ELR (cell line): Measurements from ENCODE around the gene ARHGEF17.

Source experiments
- DNase-seq: peaks from one replicate; pipeline ENCODE4 v3.0.0-alpha.2; 2015; ENCODE audit warnings: low read depth

ARHGEF17 gene

DNA sequence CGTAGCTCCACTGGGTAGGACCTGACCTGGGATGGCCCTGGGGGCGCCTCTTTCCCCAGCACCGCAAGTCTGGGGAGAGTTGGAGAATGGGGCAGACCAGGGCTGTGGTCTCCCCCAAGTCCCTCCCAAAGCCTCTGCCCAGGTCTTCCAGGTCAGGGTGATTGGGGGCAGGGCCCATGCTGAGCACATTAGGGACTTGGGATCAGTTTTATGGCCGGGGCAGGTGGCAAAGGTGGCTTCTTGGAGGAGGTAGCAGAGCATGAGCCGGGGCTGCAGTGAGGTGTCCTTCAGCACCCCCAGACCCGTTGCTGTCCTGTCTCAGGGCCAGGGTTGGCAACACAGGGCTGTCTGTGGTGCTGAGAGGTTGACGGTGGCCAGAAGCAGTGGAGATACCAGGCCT, 74.1 kb downstream of the ARHGEF17 start:
- DNase-seq: no peak

DNA sequence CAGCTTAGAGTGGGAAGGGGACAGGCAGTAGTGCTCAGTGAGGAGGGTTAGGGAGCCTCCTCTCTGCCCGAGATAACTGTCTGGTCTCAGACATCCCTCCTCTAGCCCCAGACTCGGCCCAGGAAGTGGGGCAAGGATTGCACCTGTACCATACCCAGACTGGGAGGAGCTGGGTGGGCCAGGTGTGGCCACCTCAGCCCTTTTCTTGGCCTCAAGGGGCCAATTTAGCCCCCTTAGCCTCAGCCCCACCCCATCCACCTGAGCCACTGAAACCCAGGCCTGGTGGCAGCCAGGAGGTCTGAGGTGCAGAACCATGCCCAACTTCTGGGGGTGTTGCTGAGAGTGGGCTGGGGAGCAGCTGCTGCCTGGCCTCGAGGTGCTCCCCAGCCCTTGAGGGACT, 74.7 kb downstream of the ARHGEF17 start:
- no peak for DNase-seq

- DNase-seq: no peak
Measured at GRCh38 chr11:73383249-73384124, 75.4 kb downstream of the ARHGEF17 start.

DNA sequence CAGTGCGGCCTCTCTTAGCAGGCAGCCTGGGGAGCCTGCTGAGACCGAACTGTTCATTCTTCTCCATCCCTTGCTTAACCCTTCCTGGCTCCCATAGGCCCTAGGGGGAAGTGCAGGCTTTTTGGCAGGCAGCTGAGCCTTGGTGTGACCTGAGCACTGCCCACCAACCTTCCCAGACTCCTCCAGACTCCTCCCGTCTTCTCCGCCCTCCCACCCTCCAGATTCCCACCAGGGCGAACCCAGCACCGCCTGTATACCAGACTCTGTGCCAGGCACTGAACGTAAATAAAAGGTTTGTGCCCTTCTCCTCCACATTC, 76.0 kb downstream of the ARHGEF17 start:
- no peak for DNase-seq

DNA sequence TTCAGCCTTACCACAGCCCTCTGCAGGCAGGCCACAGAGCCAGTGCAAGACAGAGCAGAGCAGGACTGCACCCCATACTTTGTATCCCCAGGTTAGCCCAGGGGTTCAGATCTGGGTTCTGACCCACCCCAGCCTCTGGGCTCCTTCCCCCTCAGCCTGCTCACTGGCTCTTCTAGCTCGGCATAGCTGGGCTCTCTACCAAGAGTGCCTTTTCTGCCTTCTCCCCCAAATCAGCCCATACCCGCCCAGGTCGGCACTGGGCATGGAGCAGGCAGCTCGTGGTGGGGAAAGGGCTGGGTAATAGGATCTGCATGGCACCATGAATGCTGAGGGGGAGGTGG, 76.4 kb downstream of the ARHGEF17 start:
- DNase-seq: no peak

- DNase-seq: no peak
Measured at GRCh38 chr11:73384872-73385689, 77.0 kb downstream of the ARHGEF17 start.

GRCh38 chr11:73386016-73386415, 77.9 kb downstream of the ARHGEF17 start:
- no peak for DNase-seq

GRCh38 chr11:73386546-73386945, 78.5 kb downstream of the ARHGEF17 start:
- DNase-seq: no peak

DNA sequence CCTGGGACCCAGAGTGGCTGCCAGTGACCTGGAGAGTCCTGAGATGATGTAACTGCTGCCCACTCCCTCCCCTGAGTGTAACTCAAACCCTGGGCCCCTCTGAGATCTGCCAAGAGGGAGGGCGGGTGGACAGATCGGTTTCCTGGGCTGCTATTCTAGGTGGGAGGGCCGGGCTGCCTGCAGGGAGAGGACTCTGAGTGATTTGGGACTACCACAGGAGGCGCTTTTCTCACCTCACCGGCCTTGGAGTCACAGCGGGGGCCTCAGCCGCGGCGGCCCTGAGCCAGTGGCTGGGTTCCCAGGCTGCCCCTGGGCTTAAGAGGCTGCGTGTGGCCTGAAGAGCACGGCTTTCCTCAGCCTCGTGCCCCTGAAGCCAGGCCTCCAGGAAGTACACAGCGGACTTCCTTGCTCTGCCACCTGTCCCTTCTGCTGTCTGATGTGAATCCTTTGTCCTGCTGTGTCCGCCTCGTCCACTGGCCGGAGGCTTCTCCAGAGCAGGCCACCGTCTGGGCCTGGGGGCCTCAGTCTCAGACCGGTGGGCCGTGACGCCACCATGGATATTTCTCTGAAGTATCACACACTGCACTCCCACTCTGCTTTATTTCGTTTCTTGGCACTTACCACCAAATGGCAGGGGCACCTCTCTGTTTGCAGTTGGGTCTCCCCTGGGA, 79.7 kb downstream of the ARHGEF17 start:
- DNase-seq: no peak

DNA sequence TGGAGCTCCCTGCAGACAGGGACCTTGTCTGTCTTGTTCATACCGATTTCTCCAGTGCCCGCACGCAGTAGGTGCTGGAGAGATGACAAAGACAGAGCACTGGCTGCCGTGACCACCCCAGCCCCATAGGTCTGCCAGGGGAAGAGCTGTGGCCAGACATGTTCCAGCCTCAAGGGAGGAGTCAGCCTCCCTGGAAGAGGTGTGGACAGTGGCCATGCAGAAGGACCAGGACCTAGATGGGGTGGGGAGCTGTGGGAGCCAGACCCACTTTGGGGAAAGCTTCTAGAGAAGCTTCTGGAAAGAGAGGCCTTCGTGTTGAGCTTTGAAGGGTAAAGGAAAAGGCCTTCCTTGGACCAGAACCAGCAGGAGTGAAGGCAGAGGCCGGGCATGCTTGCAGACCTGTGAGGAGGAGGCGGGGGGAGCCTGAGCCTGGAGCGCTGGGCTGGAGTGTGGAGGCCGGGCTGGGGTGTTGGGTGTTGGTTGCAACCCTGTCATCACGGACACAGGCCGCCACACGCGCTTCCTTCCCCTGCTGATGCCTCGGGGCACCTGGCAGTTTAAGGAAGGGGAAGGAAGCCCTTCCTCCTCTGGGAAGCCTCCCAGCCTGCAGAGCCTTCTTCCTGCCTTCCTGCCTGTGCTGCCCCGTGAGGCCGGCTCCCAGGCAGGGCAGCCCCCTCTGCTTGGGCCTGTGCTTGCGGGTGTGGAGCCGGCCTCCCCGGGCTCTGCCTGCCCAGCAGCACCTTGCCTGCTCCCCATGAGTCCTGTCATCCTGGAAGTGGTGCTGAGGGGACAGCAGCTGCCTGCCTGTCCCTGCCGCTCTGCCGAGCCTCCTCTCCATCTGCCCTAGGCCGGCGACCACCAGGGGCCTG, 80.4 kb downstream of the ARHGEF17 start:
- DNase-seq: peak; percentile 51

GRCh38 chr11:73389134-73389525, 81.1 kb downstream of the ARHGEF17 start:
- peak; percentile 43 for DNase-seq

DNA sequence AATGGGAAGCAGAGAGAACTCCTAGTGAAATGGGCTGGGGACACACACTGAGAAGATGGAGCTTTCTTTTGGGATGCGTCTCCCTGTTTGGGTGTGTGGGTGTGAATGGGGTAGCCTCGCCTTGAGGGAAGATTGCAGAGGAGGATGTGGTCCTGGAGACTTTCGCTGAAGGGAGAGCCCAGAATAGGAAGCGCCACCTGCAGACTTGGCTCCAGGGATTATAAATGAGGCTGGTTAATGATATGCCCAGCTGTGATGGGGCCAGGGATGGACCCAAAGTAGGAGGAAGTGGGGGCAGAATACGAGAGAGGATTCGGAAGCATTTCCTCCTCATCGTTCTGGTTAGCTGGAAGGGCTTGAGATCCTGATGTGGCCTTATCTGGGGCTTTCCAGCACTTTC, 81.8 kb downstream of the ARHGEF17 start:
- no peak for DNase-seq

DNA sequence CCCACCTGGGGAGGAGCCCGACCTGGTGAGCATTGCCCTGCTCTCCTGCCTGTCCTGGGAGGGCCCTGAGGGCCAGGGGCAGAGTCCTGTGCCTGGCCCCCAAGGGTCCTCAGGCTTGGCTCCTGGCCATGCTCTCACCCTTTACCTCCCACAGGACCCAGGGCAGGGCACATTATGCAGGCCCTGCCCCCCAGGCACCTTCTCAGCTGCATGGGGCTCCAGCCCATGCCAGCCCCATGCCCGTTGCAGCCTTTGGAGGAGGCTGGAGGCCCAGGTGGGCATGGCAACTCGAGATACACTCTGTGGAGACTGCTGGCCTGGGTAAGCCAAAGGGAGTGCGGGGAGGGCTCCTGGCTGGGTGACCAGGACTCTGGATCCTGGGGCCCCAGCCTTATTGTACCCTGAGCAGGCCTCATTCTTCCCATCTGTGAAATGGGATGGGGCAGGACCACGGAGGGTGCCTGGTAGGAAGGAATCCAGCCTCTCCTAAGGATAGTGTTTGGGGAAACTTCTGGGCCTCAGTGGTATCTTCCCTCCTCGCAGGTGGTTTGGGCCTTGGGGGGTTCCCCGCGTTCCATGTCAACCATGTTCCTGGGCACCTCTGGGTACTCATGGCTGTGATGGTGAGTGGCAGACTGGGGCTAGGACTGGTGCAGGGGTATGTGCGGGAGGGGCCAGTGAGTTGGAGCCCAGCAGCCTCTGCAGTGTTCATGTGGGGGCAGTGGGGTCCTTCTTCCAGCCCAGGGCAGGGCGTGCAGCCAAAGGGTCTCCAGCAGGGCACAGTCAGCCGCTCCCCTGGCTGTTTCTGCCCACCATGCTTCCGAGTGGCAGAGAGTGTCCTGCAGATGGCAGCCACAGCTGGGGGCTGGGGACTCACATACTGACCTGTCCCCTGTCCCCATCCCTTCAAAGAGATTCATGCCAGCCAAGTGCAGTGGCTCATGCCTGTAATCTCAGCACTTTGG, 82.8 kb downstream of the ARHGEF17 start:
- no peak for DNase-seq

DNA sequence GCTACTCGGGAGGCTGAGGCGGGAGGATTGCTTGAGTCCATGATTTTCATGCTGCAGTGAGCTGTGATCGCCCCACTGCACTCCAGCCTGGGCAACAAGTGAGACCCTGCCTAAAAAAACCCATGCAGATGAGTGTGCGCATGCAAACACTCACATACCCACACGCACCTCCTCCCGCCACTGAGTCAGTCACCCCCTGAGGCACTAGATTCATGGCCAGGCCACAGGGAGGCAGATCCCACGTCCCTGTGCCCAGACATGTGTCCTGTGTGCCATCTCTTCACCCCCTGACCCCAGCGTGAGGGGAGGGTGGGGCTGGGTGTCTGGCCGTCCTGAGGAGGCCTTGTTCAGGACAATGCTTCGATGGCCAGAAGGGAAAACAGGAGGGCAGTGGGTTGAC, 83.6 kb downstream of the ARHGEF17 start:
- peak; percentile 44 for DNase-seq

- DNase-seq: no peak
Measured at GRCh38 chr11:73392108-73393010, 84.3 kb downstream of the ARHGEF17 start.

- DNase-seq: peak; percentile 63
Measured at GRCh38 chr11:73393011-73393380, 84.9 kb downstream of the ARHGEF17 start.

DNA sequence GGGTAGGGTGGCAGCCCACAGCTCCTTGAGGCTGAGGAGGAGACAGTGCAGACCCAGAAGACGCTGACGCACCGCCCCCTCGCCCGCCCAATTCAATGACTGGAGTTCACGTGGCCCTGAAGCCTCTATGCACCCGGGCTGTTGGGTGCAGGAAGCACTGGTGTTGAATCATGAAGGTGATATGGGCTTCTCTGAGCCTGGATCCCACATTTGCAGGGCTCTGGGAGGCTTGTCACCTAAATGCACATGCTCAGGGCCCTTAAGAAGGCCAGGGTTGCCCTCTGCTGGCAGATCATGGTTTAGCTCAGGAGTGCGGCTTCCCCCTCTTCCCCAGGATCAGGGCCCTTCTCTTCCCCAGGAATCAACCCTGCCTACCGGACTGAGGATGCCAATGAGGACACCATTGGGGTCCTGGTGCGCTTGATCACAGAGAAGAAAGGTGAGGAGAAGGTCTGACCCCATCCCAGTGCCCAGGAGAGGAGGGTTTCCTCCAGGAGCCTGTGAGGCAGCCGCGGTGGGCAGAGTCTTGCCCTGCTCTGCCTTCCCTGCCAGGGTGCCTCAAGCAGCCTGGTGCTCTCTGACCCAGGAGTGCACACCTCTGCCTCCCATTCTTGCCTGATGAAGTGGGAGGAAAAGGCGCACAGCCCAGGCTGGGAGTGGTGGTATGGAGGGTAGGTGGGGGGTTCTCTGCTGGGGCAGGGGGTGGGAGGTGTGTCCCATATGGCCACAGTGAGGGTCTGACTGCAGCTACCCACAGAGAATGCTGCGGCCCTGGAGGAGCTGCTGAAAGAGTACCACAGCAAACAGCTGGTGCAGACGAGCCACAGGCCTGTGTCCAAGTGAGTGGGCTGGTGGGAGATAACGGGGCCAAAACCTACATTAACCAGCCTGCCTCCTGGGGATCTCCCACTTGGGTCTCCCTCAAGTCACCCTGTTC, 85.7 kb downstream of the ARHGEF17 start:
- DNase-seq: peak; percentile 88

- DNase-seq: no peak
Measured at GRCh38 chr11:73394416-73395296, 86.6 kb downstream of the ARHGEF17 start.
